Testis (tissue), 3 donors: ENCODE results near the gene ARHGEF4. TPM values are rescaled to one million over a fixed set of nuclear protein-coding genes. Genes with fewer than 3 reads are reported as not detected.

Experiments used
- DNase-seq: peaks from one replicate; pipeline ENCODE4 v3.0.0-alpha.2; 2019
- H3K27ac ChIP-seq, 2 donors: fragments of 200-600 bp; sonication (generic); one replicate each; pipeline ENCODE4 v1.5.1; 2019
- H3K27me3 ChIP-seq: fragments of 200-600 bp; sonication (generic); one replicate; pipeline ENCODE4 v1.5.1; 2019
- H3K36me3 ChIP-seq: fragments of 200-600 bp; sonication (generic); one replicate; pipeline ENCODE4 v1.5.1; 2017; ENCODE audit warnings: low read depth; ENCODE audit errors: missing control alignments
- H3K4me1 ChIP-seq: fragments of 200-600 bp; sonication (generic); one replicate; pipeline ENCODE4 v1.5.1; 2019
- H3K4me3 ChIP-seq, 2 donors: fragments of 200-600 bp; sonication (generic); one replicate each; pipeline ENCODE4 v1.5.1; 2017 to 2019
- H3K9me3 ChIP-seq: fragments of 200-600 bp; sonication (generic); one replicate; pipeline ENCODE4 v1.5.1; 2017
- POLR2A ChIP-seq: fragments of 450-650 bp; IDR thresholded peaks from one replicate; pipeline ENCODE4 v1.6.1; 2017; ENCODE audit warnings: antibody characterized with exemption, mild to moderate bottlenecking, moderate library complexity
- WGBS, 2 donors: methylation state at CpG; one replicate each; pipeline ENCODE4 v1.1.5; 2018; 5-methylcytosine and 5-hydroxymethylcytosine counted together
- intact Hi-C: fragments of 100-400 bp; cut with DNase I; formaldehyde crosslinking; loops from one replicate; pipeline ENCODE4 v1.15.1; 2023; ENCODE audit warnings: low total_unique reads
- polyA plus RNA-seq: library from polyadenylated mRNA; stranded (reverse); fragments of 350-450 nt; fragmentation: Illumina TruSeq; extraction: RNeasy Lipid Tissue Mini Kit (QIAGEN cat#74804); gene quantifications from one replicate; pipeline ENCODE4 v1.2.3, GENCODE V29; 2014; ENCODE audit warnings: low read depth, low replicate concordance; ENCODE audit not compliant: insufficient read depth
- total RNA-seq, 2 donors: library from RNA; depleted of rRNA; stranded (reverse); fragments of >200 nt; gene quantifications; one replicate each; pipeline ENCODE4 v1.2.3, GENCODE V29; 2016
- TF ChIP-seq, protein P1 (sequence below), 3 experiments: fragments of 450-650 bp in 2 of 3; fragments of 200-600 bp in 1 of 3; sonication (generic) in 1 of 3; IDR thresholded peaks; one replicate each; pipeline ENCODE4 v1.5.1; 2016 to 2019; ENCODE audit warnings: antibody characterized with exemption in 3 of 3, mild to moderate bottlenecking in 2 of 3, moderate library complexity in 1 of 3

Gene ARHGEF4
- total and polyA plus RNA-seq, 3 donors from 2014 or later = 18.0 to 37.4 (median 36.3) TPM

DNA sequence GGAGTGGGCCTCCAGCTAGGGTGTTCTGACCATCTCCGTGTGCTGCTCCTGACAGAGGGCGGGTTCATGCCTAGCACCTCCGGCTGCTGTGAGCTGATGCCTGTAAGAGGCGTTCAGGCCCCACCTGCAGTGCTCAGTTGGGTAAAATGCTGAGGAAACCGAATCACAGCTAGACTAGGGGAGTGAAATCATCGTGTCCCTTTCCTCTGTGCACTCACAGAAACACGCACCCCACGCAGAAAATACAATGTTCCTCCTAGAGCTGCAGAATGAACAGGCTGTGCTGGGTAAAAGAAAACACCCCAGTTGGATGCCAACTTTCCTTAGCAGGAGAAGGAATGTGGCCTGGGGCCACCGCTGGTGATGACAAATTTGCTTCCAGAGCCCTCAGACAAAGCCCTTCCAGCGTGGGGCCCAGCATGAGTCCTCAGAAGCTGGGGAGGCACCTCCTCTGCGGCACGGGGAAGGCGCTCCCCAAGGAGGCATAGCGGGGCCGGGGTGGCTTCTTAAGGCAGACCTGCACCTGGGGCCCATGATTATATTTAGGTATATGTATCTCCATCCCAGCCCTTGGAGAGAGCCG lies 16.3 kb upstream of the ARHGEF4 start:
- H3K27me3 ChIP-seq = no peaks in the 10 kb centered on the region
- no peak for DNase-seq
- intact Hi-C loops = no loop called here
- H3K4me3 ChIP-seq = no peak overlapping the region
- TF ChIP-seq, protein P1, sequence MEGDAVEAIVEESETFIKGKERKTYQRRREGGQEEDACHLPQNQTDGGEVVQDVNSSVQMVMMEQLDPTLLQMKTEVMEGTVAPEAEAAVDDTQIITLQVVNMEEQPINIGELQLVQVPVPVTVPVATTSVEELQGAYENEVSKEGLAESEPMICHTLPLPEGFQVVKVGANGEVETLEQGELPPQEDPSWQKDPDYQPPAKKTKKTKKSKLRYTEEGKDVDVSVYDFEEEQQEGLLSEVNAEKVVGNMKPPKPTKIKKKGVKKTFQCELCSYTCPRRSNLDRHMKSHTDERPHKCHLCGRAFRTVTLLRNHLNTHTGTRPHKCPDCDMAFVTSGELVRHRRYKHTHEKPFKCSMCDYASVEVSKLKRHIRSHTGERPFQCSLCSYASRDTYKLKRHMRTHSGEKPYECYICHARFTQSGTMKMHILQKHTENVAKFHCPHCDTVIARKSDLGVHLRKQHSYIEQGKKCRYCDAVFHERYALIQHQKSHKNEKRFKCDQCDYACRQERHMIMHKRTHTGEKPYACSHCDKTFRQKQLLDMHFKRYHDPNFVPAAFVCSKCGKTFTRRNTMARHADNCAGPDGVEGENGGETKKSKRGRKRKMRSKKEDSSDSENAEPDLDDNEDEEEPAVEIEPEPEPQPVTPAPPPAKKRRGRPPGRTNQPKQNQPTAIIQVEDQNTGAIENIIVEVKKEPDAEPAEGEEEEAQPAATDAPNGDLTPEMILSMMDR (IDR thresholded peaks at IDR 0.05) = no peak
- TF ChIP-seq POLR2A = no peak
- 43 to 47% methylated on average over 12 to 16 of the region's 16 CpGs for WGBS, 2 donors
- peak overlapping the region in 1 of 2 donors; percentile 71 for H3K27ac ChIP-seq
- H3K4me1 ChIP-seq = no peaks in the 10 kb centered on the region
- H3K9me3 ChIP-seq = no peaks in the 10 kb centered on the region
- no peaks in the 10 kb centered on the region for H3K36me3 ChIP-seq

DNA sequence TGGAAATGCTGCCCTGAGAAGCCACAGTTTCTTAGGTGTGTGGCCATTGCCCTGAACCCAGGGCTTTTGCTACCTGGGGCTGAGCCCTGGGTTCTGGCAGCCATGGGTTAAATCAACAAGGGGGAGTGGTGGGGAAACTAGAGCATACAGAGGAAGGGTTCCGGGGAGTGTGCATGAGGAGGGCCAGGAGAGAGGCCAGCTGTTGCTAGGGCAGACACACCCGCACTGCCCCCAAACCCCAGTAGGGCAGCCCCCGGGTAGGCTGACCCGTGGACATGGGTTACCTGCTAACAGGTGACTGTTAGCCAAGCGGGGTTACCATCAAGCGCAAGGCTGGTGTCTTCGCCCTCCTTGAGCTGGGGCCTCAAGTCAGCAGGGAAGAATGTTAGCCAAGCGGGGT lies 14.8 kb upstream of the ARHGEF4 start:
- DNase-seq = no peak
- Histone ChIP-seq H3K4me1 (no peaks in the 10 kb centered on the region), H3K27me3 (no peaks in the 10 kb centered on the region), H3K36me3 (no peaks in the 10 kb centered on the region), H3K4me3 (no peak overlapping the region), H3K27ac (no peak overlapping the region), H3K9me3 (no peaks in the 10 kb centered on the region)
- no peak for TF ChIP-seq POLR2A
- TF ChIP-seq, protein P1 (IDR thresholded peaks at IDR 0.05) = no peak
- intact Hi-C loops = no loop called here
- WGBS, 2 donors = 73 to 88% methylated on average over 3 to 8 of the region's 8 CpGs

GRCh38 chr2:130822766-130823165 lies 13.9 kb upstream of the ARHGEF4 start:
- H3K4me1 ChIP-seq = no peaks in the 10 kb centered on the region
- DNase-seq = no peak
- H3K4me3 ChIP-seq = no peak overlapping the region
- TF ChIP-seq POLR2A = no peak
- TF ChIP-seq, protein P1 (IDR thresholded peaks at IDR 0.05) = no peak
- 89 to 94% methylated on average over 8 to 10 of the region's 10 CpGs for WGBS, 2 donors
- H3K9me3 ChIP-seq = no peaks in the 10 kb centered on the region
- H3K36me3 ChIP-seq = no peaks in the 10 kb centered on the region
- no peaks in the 10 kb centered on the region for H3K27me3 ChIP-seq
- intact Hi-C loops = no loop called here
- H3K27ac ChIP-seq = no peak overlapping the region

DNA sequence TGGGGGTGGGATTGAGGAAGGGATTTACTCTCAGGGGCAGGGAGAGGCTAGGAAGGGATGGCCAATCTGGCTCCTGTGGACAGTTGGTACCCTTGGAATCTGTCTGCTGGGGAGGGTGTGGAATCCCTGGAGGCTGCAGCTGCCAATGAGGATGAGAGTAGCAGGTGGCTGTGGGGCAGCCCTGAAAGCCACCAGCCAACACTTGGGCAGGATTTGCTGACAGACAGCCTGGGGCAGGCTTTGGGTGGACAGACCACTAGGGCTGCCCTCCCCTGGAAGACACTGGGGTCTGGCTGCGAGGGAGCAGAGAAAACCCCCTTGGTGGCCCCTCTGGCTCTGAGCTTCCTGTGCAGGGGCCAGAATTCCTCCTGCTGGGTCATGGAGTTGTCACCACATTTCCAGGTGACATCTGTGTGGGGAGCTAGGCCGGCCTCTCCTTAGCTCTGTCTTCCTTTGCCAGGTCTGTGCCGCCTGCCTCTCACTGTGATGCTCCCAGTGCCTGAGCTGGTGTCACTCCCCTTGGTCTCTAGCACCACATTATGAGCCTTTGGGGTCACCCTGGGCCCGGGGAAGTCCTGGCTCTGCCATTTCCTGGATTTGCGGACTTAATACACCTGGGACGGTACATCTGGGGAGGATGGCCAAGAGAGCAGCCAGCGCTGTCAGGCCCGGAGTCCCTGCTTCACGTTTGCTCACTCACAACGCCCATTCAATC lies 13.4 kb upstream of the ARHGEF4 start:
- Histone ChIP-seq H3K27ac (no peak overlapping the region), H3K27me3 (no peaks in the 10 kb centered on the region), H3K4me3 (no peak overlapping the region), H3K4me1 (no peaks in the 10 kb centered on the region), H3K9me3 (no peaks in the 10 kb centered on the region), H3K36me3 (no peaks in the 10 kb centered on the region)
- WGBS, 2 donors = 87 to 93% methylated on average over 3 to 10 of the region's 10 CpGs
- intact Hi-C loops = no loop called here
- TF ChIP-seq POLR2A = no peak
- TF ChIP-seq, protein P1 (IDR thresholded peaks at IDR 0.05) = no peak
- DNase-seq = no peak
